Glutamatergic neuron (in vitro differentiated cells): Measurements from ENCODE around the gene UNC13C. TPM values are rescaled to one million over a fixed set of nuclear protein-coding genes. Genes with fewer than 3 reads are reported as not detected.

ENCODE experiments used
- DNase-seq: peaks from one replicate; pipeline ENCODE4 v3.0.0; 2022
- H3K27ac Mint-ChIP-seq: one replicate; pipeline ENCODE4 v1.8.0; 2020; ENCODE audit warnings: mild to moderate bottlenecking, mixed read lengths, inconsistent platforms; ENCODE audit not compliant: unreplicated experiment
- H3K27me3 Mint-ChIP-seq: one replicate; pipeline ENCODE4 v1.8.0; 2020; ENCODE audit warnings: mild to moderate bottlenecking, moderate library complexity, mixed read lengths, inconsistent platforms; ENCODE audit not compliant: unreplicated experiment
- H3K36me3 Mint-ChIP-seq: one replicate; pipeline ENCODE4 v1.8.0; 2020; ENCODE audit warnings: mild to moderate bottlenecking, mixed read lengths, inconsistent platforms; ENCODE audit not compliant: unreplicated experiment
- H3K4me1 Mint-ChIP-seq: one replicate; pipeline ENCODE4 v1.8.0; 2020; ENCODE audit warnings: mild to moderate bottlenecking, low read depth, mixed read lengths, inconsistent platforms; ENCODE audit not compliant: unreplicated experiment
- H3K4me3 Mint-ChIP-seq: one replicate; pipeline ENCODE4 v1.8.0; 2020; ENCODE audit warnings: mild to moderate bottlenecking, mixed read lengths, inconsistent platforms; ENCODE audit not compliant: unreplicated experiment
- H3K9me3 Mint-ChIP-seq: one replicate; pipeline ENCODE4 v1.8.0; 2020; ENCODE audit warnings: mild to moderate bottlenecking, moderate library complexity, mixed read lengths, inconsistent platforms; ENCODE audit not compliant: unreplicated experiment
- total RNA-seq: library from RNA; stranded (reverse); fragmentation: NEBNext Ultra II Directional; extraction: Animal tissue kit (Norgen Biotek cat#: 25700); gene quantifications from one replicate; pipeline ENCODE4 v1.2.1, GENCODE V29; 2021; ENCODE audit not compliant: unreplicated experiment
- TF ChIP-seq, protein P1 (sequence below): fragments of 200-600 bp; sonication (generic); IDR thresholded peaks from one replicate; pipeline ENCODE4 v1.5.0; 2021; ENCODE audit not compliant: partially characterized antibody, unreplicated experiment

UNC13C gene
- total RNA-seq, 1 donor from 2014 or later: 0.49 TPM

DNA sequence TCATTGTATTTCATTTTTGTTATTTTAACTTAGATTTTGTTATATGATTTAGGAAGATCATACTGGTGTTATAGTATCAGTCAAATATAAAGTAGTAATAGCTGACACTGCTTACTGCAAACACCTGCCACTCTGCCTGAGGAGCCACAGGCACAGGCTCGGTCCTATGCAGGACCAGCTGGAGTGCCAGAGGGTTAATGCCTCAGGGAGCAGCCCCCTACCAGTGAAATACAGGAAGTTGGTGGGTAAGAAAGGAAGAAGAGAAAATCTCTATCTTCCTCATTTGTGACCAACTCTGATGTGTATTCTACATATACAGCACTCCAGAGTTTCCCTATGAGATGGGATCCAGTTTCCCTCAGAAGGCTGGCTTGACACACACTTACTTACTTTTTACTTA is 593.3 kb downstream of the UNC13C start:
- Mint-ChIP-seq H3K27ac (no peak overlapping the region), H3K4me1 (no peaks in the 10 kb centered on the region), H3K4me3 (no peak overlapping the region), H3K36me3 (no peaks in the 10 kb centered on the region), H3K27me3 (no peaks in the 10 kb centered on the region), H3K9me3 (no peaks in the 10 kb centered on the region)
- TF ChIP-seq, protein P1, sequence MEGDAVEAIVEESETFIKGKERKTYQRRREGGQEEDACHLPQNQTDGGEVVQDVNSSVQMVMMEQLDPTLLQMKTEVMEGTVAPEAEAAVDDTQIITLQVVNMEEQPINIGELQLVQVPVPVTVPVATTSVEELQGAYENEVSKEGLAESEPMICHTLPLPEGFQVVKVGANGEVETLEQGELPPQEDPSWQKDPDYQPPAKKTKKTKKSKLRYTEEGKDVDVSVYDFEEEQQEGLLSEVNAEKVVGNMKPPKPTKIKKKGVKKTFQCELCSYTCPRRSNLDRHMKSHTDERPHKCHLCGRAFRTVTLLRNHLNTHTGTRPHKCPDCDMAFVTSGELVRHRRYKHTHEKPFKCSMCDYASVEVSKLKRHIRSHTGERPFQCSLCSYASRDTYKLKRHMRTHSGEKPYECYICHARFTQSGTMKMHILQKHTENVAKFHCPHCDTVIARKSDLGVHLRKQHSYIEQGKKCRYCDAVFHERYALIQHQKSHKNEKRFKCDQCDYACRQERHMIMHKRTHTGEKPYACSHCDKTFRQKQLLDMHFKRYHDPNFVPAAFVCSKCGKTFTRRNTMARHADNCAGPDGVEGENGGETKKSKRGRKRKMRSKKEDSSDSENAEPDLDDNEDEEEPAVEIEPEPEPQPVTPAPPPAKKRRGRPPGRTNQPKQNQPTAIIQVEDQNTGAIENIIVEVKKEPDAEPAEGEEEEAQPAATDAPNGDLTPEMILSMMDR: no peak
- no peak for DNase-seq

DNA sequence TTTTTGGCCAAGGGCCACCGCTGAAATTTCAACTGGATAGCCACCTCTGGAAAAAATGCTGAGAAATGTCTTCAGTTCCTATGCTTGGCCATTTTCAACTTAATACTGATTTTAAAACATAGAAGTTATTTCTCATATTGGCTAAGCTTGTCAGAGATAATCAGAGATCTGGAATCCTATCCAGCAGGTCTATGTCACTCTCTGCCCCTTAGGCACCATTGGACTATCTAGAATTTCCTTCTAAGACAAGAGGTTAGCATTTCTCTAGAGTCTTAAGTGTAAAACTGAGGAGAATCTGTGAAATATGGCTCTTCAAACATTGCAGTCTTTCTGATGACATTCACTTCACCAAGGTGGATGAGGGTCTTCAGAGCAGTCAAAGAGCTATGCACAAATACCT is 597.3 kb downstream of the UNC13C start:
- no peak for DNase-seq
- Mint-ChIP-seq H3K27ac (no peak overlapping the region), H3K9me3 (no peaks in the 10 kb centered on the region), H3K4me3 (no peak overlapping the region), H3K27me3 (no peaks in the 10 kb centered on the region), H3K4me1 (no peaks in the 10 kb centered on the region), H3K36me3 (no peaks in the 10 kb centered on the region)
- TF ChIP-seq, protein P1: no peak

GRCh38 chr15:54576298-54576935 is 598.2 kb downstream of the UNC13C start:
- Mint-ChIP-seq H3K4me1 (no peaks in the 10 kb centered on the region), H3K9me3 (no peaks in the 10 kb centered on the region), H3K4me3 (no peak overlapping the region), H3K27ac (no peak overlapping the region), H3K27me3 (no peaks in the 10 kb centered on the region), H3K36me3 (no peaks in the 10 kb centered on the region)
- DNase-seq: no peak
- TF ChIP-seq, protein P1: no peak

DNA sequence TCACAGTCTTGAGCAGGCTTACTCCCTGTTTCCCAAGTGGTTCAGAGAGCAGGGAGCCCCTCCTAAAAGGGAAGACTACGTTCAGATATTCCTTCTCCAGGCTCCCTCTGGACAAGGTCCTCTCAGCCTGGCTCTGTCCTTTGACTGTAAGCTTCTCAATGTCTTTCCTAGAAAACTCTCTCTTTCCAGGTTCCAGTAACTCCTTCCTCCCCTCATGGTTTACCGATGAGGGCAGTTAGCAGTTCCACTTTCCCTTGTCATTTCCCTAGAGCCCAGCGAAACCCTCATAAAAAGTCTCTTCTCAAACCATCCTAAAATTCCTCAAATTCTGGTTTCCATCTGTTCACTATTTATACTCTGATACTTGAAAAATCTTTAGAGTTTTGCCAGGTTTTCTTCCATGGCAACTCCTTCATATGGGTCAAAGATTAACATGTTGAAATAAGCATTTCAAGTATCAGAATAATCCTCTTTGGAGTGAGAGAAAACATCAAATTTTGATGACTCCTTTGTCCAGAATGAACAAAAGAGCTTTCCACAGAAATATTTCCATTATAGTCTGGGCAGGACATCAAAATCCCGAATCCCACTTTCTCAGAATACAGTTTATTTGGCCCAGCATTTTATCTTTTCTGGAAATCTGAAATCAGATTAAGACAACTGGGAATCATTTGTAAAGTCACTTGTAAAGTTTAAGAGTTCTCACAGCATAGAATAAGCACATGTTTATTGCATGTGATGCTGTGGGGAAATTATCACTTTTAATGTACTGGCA is 599.4 kb downstream of the UNC13C start:
- Mint-ChIP-seq H3K4me1 (no peaks in the 10 kb centered on the region), H3K27me3 (no peaks in the 10 kb centered on the region), H3K9me3 (no peaks in the 10 kb centered on the region), H3K27ac (no peak overlapping the region), H3K4me3 (no peak overlapping the region), H3K36me3 (no peaks in the 10 kb centered on the region)
- TF ChIP-seq, protein P1: no peak
- DNase-seq: no peak

DNA sequence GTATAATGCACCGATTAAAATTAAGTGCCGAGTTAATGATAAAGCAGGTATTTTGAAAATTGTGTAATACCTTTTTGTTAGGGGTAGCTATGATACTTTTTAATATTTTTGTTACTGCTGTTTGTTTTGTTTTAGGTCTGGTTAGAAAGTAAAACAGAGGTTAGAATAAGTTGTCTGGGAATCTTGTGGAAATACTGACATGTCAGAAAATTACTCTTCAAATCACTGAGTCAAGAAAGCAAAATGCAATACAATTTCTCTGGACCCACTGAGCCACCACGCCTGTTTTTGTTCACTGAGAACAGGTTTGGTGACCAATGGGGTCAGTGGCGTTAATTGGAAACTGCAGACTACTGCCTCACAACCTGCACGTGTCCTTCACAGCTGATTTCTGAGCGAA is 601.6 kb downstream of the UNC13C start:
- Mint-ChIP-seq H3K27me3 (no peaks in the 10 kb centered on the region), H3K4me3 (no peak overlapping the region), H3K9me3 (no peaks in the 10 kb centered on the region), H3K27ac (no peak overlapping the region), H3K4me1 (no peaks in the 10 kb centered on the region), H3K36me3 (no peaks in the 10 kb centered on the region)
- TF ChIP-seq, protein P1: no peak
- DNase-seq: no peak
